OCI-LY7 (cell line): Measurements from ENCODE around the gene STOX2. TPM values are rescaled to one million over a fixed set of nuclear protein-coding genes. Genes with fewer than 3 reads are reported as not detected.

ENCODE experiments used
- BruUV-seq: library from RNA; stranded (reverse); fragments of 400-500 nt; replicated peaks from 2 replicates; lab custom pipeline; 2021; lab: Mats Ljungman, UMichigan
- CTCF ChIA-PET: fragments of 300-600 bp; sonication (Branson Sonifier 250); formaldehyde crosslinking; loops from one replicate; lab custom pipeline; 2022; ENCODE audit warnings: antibody characterized with exemption; ENCODE audit not compliant: unreplicated experiment; lab: Charles Lee
- POLR2A ChIA-PET: fragments of 300-600 bp; sonication (Branson Sonifier 250); formaldehyde crosslinking; loops from one replicate; lab custom pipeline; 2022; ENCODE audit warnings: antibody characterized with exemption; lab: Charles Lee
- DNase-seq: peaks from one replicate; pipeline ENCODE4 v3.0.0-alpha.2; 2015; ENCODE audit warnings: low spot score
- H2AFZ ChIP-seq: fragments of 200-600 bp; sonication (generic), shearing (Covaris generic); 2 replicates; pipeline ENCODE4 v1.6.1; 2014; ENCODE audit warnings: mild to moderate bottlenecking, antibody characterized with exemption, low read length, moderate library complexity
- H3K27ac ChIP-seq: fragments of 200-600 bp; sonication (generic); 2 replicates; pipeline ENCODE4 v1.5.1; 2014; ENCODE audit warnings: mixed run types, low read depth, mild to moderate bottlenecking, moderate library complexity, low read length, inconsistent platforms; ENCODE audit not compliant: poor library complexity, severe bottlenecking
- H3K36me3 ChIP-seq: fragments of 200-600 bp; sonication (generic); 2 replicates; pipeline ENCODE4 v1.6.1; 2014; ENCODE audit warnings: mild to moderate bottlenecking, antibody characterized with exemption, low read length, moderate library complexity, mixed read lengths; ENCODE audit not compliant: insufficient read depth
- H3K4me1 ChIP-seq: fragments of 200-600 bp; sonication (generic); 2 replicates; pipeline ENCODE4 v1.5.1; 2014; ENCODE audit warnings: mild to moderate bottlenecking, low read length; ENCODE audit not compliant: insufficient read depth, poor library complexity, severe bottlenecking
- H3K4me2 ChIP-seq: fragments of 200-600 bp; sonication (generic); 2 replicates; pipeline ENCODE4 v1.6.1; 2014; ENCODE audit warnings: mild to moderate bottlenecking, low read length
- H3K4me3 ChIP-seq: fragments of 200-600 bp; sonication (generic); 2 replicates; pipeline ENCODE4 v1.5.1; 2014; ENCODE audit warnings: mild to moderate bottlenecking, low read depth, low read length; ENCODE audit not compliant: poor library complexity, severe bottlenecking
- H3K79me2 ChIP-seq: fragments of 200-600 bp; sonication (generic); 2 replicates; pipeline ENCODE4 v1.6.1; 2016; ENCODE audit warnings: low read depth, mild to moderate bottlenecking, low read length, moderate library complexity, mixed read lengths; ENCODE audit not compliant: insufficient read depth
- H3K9me2 ChIP-seq: fragments of 200-600 bp; sonication (generic); 2 replicates; pipeline ENCODE4 v1.6.1; 2016; ENCODE audit warnings: mild to moderate bottlenecking, low read length, mixed read lengths; ENCODE audit not compliant: insufficient read depth
- H3K9me3 ChIP-seq: fragments of 200-600 bp; sonication (generic); 2 replicates; pipeline ENCODE4 v1.6.1; 2014; ENCODE audit warnings: mild to moderate bottlenecking, mixed run types, low read length, mixed read lengths
- H4K20me1 ChIP-seq: fragments of 200-600 bp; sonication (generic); 2 replicates; pipeline ENCODE4 v1.6.1; 2014; ENCODE audit warnings: mild to moderate bottlenecking, antibody characterized with exemption, low read length, moderate library complexity, mixed read lengths; ENCODE audit not compliant: insufficient read depth
- EZH2phosphoT487 ChIP-seq: fragments of 200-600 bp; sonication (generic); IDR thresholded peaks from 2 replicates; pipeline ENCODE4 v1.6.1; 2018; ENCODE audit warnings: low read depth, borderline replicate concordance, mild to moderate bottlenecking, mixed run types, antibody characterized with exemption, low read length, moderate library complexity, mixed read lengths
- intact Hi-C: fragments of 100-400 bp; cut with micrococcal nuclease; formaldehyde crosslinking; loops from one replicate; pipeline ENCODE4 v1.10.0; 2022; ENCODE audit not compliant: unreplicated experiment
- total RNA-seq, 2 experiments: library from RNA; depleted of rRNA in 1 of 2; stranded (reverse); fragments of >200 nt in 1 of 2; shearing (Covaris generic) in 1 of 2; gene quantifications; 2 replicates each; pipeline ENCODE4 v1.2.3, GENCODE V29; 2014 to 2022
- TF ChIP-seq, protein P1 (sequence below): fragments of 200-600 bp; sonication (generic); conservative IDR thresholded peaks from 2 replicates; pipeline ENCODE4 v1.5.1; 2014; ENCODE audit warnings: mild to moderate bottlenecking, antibody characterized with exemption, low read length, moderate library complexity, mixed read lengths

STOX2 gene
- total RNA-seq, 2 experiments from 2014 or later: 0.38 TPM; not detected in 1

DNA sequence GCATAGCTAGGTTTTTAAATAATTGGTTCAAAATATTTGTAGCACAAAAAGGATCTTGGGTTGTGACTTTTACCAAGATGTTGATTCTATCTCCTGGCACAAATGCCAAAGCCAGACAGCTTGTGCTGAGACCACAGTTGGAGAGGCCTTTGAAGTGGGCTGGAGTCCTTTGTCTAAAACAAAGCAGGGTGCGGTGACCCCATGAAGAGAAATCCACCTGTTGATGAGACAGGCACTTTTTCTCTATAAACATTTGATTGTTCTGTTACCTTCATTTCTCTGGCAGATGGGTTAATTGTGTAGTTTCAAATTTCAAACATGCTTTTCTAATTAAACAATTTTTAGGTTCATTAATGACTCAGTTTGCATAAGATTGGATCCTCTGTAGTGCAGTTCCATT is 56.7 kb downstream of the STOX2 start:
- H3K9me2 ChIP-seq: no peaks in the 10 kb centered on the region
- intact Hi-C loops: no loop called here
- ChIA-PET POLR2A (interaction anchor here (0.6 to 1.2 kb wide), 2 partner anchors 20 to 80 kb away, joined by 3 read pairs; no protein-coding TSS in a partner anchor), CTCF (no interaction called here)
- no peak overlapping the region for H3K27ac ChIP-seq
- DNase-seq: no peak
- no peak overlapping the region for H2AFZ ChIP-seq
- no peak overlapping the region for H3K4me2 ChIP-seq
- no peaks in the 10 kb centered on the region for H3K4me1 ChIP-seq
- no TSS peak for BruUV-seq
- H3K79me2 ChIP-seq: no peaks in the 10 kb centered on the region
- no peaks in the 10 kb centered on the region for H4K20me1 ChIP-seq
- no peaks in the 10 kb centered on the region for H3K9me3 ChIP-seq
- H3K4me3 ChIP-seq: no peak overlapping the region
- H3K36me3 ChIP-seq: no peaks in the 10 kb centered on the region
- TF ChIP-seq EZH2phosphoT487: no peak
- TF ChIP-seq, protein P1, sequence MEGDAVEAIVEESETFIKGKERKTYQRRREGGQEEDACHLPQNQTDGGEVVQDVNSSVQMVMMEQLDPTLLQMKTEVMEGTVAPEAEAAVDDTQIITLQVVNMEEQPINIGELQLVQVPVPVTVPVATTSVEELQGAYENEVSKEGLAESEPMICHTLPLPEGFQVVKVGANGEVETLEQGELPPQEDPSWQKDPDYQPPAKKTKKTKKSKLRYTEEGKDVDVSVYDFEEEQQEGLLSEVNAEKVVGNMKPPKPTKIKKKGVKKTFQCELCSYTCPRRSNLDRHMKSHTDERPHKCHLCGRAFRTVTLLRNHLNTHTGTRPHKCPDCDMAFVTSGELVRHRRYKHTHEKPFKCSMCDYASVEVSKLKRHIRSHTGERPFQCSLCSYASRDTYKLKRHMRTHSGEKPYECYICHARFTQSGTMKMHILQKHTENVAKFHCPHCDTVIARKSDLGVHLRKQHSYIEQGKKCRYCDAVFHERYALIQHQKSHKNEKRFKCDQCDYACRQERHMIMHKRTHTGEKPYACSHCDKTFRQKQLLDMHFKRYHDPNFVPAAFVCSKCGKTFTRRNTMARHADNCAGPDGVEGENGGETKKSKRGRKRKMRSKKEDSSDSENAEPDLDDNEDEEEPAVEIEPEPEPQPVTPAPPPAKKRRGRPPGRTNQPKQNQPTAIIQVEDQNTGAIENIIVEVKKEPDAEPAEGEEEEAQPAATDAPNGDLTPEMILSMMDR: no peak

DNA sequence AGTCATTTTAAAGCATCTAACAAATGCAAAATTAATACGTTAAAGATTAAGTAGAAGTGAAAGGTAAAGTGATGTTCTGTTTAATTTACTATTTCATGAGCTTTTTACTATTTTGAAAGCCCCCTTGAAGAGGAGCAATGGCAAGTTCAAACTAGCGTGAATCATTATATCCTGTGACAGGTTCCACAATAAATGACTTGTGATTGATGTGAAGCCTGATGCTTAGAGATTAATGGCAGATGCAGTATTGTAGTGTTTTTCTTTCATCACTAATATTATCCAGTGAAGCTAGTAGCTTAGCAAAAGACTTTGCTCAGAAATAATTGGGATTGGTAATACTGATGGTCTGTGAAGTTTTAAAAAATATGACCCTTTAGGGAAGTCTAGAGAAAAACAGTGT is 57.3 kb downstream of the STOX2 start:
- ChIA-PET CTCF (no interaction called here), POLR2A (interaction anchor here (1.2 kb wide), 1 partner anchor 21 kb away, joined by 3 read pairs; no protein-coding TSS in a partner anchor)
- Histone ChIP-seq H2AFZ (no peak overlapping the region), H3K79me2 (no peaks in the 10 kb centered on the region), H3K4me2 (no peak overlapping the region), H3K9me2 (no peaks in the 10 kb centered on the region), H3K4me3 (no peak overlapping the region), H3K9me3 (no peaks in the 10 kb centered on the region), H4K20me1 (no peaks in the 10 kb centered on the region), H3K36me3 (no peaks in the 10 kb centered on the region), H3K27ac (no peak overlapping the region), H3K4me1 (no peaks in the 10 kb centered on the region)
- DNase-seq: no peak
- TF ChIP-seq EZH2phosphoT487: no peak
- TF ChIP-seq, protein P1: no peak
- no TSS peak for BruUV-seq
- intact Hi-C loops: no loop called here

DNA sequence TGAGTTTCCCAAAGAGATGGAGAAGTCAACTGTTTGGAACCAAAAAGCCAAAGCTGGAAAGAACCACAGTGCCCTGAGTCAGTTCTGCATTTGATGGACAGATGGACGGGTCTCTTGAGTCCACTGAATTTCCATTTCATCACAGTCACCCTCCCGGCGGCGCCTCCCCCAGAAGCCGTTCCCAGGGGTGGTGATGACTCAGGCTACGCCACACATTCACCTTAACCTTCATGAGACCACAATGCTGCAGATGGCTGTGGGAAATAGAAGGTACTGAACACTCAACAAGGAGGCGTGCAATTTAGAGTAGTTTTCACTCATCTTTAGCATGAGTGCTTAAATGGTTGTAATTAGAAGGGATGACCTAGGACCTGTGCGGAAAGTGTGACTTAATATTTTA is 61.3 kb downstream of the STOX2 start:
- no peaks in the 10 kb centered on the region for H3K36me3 ChIP-seq
- TF ChIP-seq, protein P1: no peak
- TF ChIP-seq EZH2phosphoT487: no peak
- BruUV-seq: no TSS peak

More for the DNA sequence above, 61.3 kb downstream of the STOX2 start:
- no peaks in the 10 kb centered on the region for H3K4me1 ChIP-seq
- DNase-seq: no peak
- no peaks in the 10 kb centered on the region for H3K9me3 ChIP-seq
- ChIA-PET CTCF (no interaction called here), POLR2A (no interaction called here)
- no peak overlapping the region for H3K4me3 ChIP-seq
- H3K27ac ChIP-seq: no peak overlapping the region
- no peaks in the 10 kb centered on the region for H4K20me1 ChIP-seq
- no peaks in the 10 kb centered on the region for H3K9me2 ChIP-seq
- H2AFZ ChIP-seq: no peak overlapping the region
- no peak overlapping the region for H3K4me2 ChIP-seq
- intact Hi-C loops: no loop called here
- H3K79me2 ChIP-seq: no peaks in the 10 kb centered on the region
